ENCODE results near the gene PRKCSH.
A peak's percentile ranks its signal among the peaks of the same experiment; 100 is the strongest.

Gene PRKCSH

GRCh38 chr19:11478167-11479089 is 43.0 kb downstream of the PRKCSH start:
- no peak for DNase-seq (ENCODE audit: low spot score)
- no peak for TF ChIP-seq CTCF (IDR thresholded peaks at IDR 0.05; ENCODE audit: extremely low read depth, insufficient read depth, missing control alignments)
- in situ Hi-C loops (cut with MboI; ENCODE audit: low pct_unique_long_range_greater_than_20kb, low sequenced_read_pairs, unreplicated experiment) = no loop called here

- in situ Hi-C loops (cut with MboI; ENCODE audit: low pct_unique_long_range_greater_than_20kb, low sequenced_read_pairs, unreplicated experiment) = no loop called here
- DNase-seq (ENCODE audit: low spot score) = peak; percentile 65
- no peak for TF ChIP-seq CTCF (IDR thresholded peaks at IDR 0.05; ENCODE audit: extremely low read depth, insufficient read depth, missing control alignments)
These were observed 43.9 kb downstream of the PRKCSH start for GRCh38 chr19:11479090-11479897.

- no peak for TF ChIP-seq CTCF (IDR thresholded peaks at IDR 0.05; ENCODE audit: extremely low read depth, insufficient read depth, missing control alignments)
- in situ Hi-C loops (cut with MboI; ENCODE audit: low pct_unique_long_range_greater_than_20kb, low sequenced_read_pairs, unreplicated experiment) = no loop called here
- no peak for DNase-seq (ENCODE audit: low spot score)
These were observed 44.7 kb downstream of the PRKCSH start for GRCh38 chr19:11479898-11480714.

GRCh38 chr19:11480715-11481533 is 45.5 kb downstream of the PRKCSH start, which contains the start of gene ELAVL3:
Gene ELAVL3 (minus strand): TSS chr19:11481046. CDS start chr19:11480608, 438 bp downstream.
- no peak for DNase-seq (ENCODE audit: low spot score)
- in situ Hi-C loops (cut with MboI; ENCODE audit: low pct_unique_long_range_greater_than_20kb, low sequenced_read_pairs, unreplicated experiment) = no loop called here
- TF ChIP-seq CTCF (IDR thresholded peaks at IDR 0.05; ENCODE audit: extremely low read depth, insufficient read depth, missing control alignments) = no peak

DNA sequence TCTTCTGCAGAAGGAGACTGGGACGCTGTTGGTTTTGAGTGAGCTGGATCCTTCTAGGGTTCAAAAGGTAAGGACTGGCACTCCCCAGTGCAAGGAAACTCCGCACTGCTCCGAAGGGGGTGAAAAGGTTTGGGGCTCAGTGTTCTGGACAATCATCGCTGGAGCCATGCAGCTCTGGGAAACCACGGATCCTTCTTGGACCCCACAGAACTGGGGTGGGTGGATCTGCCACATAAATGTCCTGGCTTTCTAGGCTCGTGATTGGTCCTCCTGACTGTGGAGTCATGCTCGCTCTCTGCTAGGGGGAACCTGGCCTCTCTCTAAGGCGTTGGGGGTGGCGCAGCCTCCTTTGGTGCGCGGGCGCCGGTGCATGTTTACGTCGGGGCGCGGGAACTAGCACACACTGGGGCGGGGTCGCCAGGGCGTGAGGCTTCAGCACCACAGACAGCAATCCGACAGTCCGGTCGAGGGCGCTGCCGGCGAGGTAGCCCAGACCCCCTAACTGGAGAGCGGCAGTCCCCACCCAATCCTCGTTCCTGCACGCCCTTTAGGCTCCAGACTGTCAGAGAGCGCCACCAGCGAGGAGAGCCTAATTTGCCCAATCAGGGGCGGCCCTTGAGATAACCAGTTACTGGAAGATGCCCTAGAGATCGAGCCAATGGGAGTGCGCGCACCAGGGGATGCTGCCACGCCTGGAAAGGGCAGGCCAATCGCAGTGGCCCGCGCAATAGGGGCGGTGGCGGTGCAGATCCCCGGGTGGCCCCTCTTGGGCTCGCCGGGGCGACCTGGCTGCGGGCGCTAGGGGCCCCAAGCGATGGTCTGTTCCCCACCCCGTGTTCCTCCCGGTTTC is 46.3 kb downstream of the PRKCSH start:
- DNase-seq (ENCODE audit: low spot score) = peak; percentile 97
- in situ Hi-C loops (cut with MboI; ENCODE audit: low pct_unique_long_range_greater_than_20kb, low sequenced_read_pairs, unreplicated experiment) = no loop called here
- peak; percentile 1 for TF ChIP-seq CTCF (IDR thresholded peaks at IDR 0.05; ENCODE audit: extremely low read depth, insufficient read depth, missing control alignments)
